Measurements from ENCODE around the gene RNASEH2C.

The RNASEH2C gene

GRCh38 chr11:65701686-65702085 lies 18.9 kb downstream of the RNASEH2C start:
- Mint-ChIP-seq H3K4me1 (no peaks in the 10 kb centered on the region), H3K27me3 (ENCODE audit: low read depth) (peaks cover 25% of the 10 kb centered on the region), H3K4me3 (no peak overlapping the region), H3K9me3 (no peaks in the 10 kb centered on the region), H3K36me3 (ENCODE audit: low read depth) (no peaks in the 10 kb centered on the region), H3K27ac (no peak overlapping the region)
- TF ChIP-seq CTCF (IDR thresholded peaks at IDR 0.05; ENCODE audit: unreplicated experiment in 3 of 3), result no peak

- no peaks in the 10 kb centered on the region for H3K36me3 Mint-ChIP-seq (ENCODE audit: low read depth)
- TF ChIP-seq CTCF (IDR thresholded peaks at IDR 0.05; ENCODE audit: unreplicated experiment in 3 of 3), result no peak
- H3K4me3 Mint-ChIP-seq, result no peak overlapping the region
- H3K4me1 Mint-ChIP-seq, result no peaks in the 10 kb centered on the region
- H3K27ac Mint-ChIP-seq, result no peak overlapping the region
- peaks cover 25% of the 10 kb centered on the region for H3K27me3 Mint-ChIP-seq (ENCODE audit: low read depth)
- H3K9me3 Mint-ChIP-seq, result no peaks in the 10 kb centered on the region
Observed at GRCh38 chr11:65700399-65700798, 20.2 kb downstream of the RNASEH2C start.

- no peak for TF ChIP-seq CTCF (IDR thresholded peaks at IDR 0.05; ENCODE audit: unreplicated experiment in 3 of 3)
- Mint-ChIP-seq H3K4me3 (no peak overlapping the region), H3K36me3 (ENCODE audit: low read depth) (no peaks in the 10 kb centered on the region), H3K9me3 (no peaks in the 10 kb centered on the region), H3K4me1 (no peaks in the 10 kb centered on the region), H3K27me3 (ENCODE audit: low read depth) (peaks cover 27% of the 10 kb centered on the region), H3K27ac (no peak overlapping the region)
Observed at GRCh38 chr11:65699306-65699705, 21.3 kb downstream of the RNASEH2C start.

- H3K9me3 Mint-ChIP-seq, result no peaks in the 10 kb centered on the region
Observed at GRCh38 chr11:65698205-65698604, 22.4 kb downstream of the RNASEH2C start.

GRCh38 chr11:65696802-65697552 lies 23.6 kb downstream of the RNASEH2C start:
- no peak for TF ChIP-seq CTCF (IDR thresholded peaks at IDR 0.05; ENCODE audit: unreplicated experiment in 3 of 3)
- H3K36me3 Mint-ChIP-seq (ENCODE audit: low read depth), result no peaks in the 10 kb centered on the region
- H3K9me3 Mint-ChIP-seq, result no peaks in the 10 kb centered on the region
- no peak overlapping the region for H3K4me3 Mint-ChIP-seq
- H3K27me3 Mint-ChIP-seq (ENCODE audit: low read depth), result peaks cover 12% of the 10 kb centered on the region
- H3K4me1 Mint-ChIP-seq, result no peaks in the 10 kb centered on the region
- no peak overlapping the region for H3K27ac Mint-ChIP-seq

More at GRCh38 chr11:65698205-65698604, 22.4 kb downstream of the RNASEH2C start:
- H3K27me3 Mint-ChIP-seq (ENCODE audit: low read depth), result peaks cover 20% of the 10 kb centered on the region
- no peak for TF ChIP-seq CTCF (IDR thresholded peaks at IDR 0.05; ENCODE audit: unreplicated experiment in 3 of 3)
- H3K4me1 Mint-ChIP-seq, result no peaks in the 10 kb centered on the region
- no peak overlapping the region for H3K4me3 Mint-ChIP-seq
- no peaks in the 10 kb centered on the region for H3K36me3 Mint-ChIP-seq (ENCODE audit: low read depth)
- no peak overlapping the region for H3K27ac Mint-ChIP-seq
